OCI-LY1 (cell line): ENCODE measurements around the gene PBX1.

Source experiments
- EZH2 ChIP-seq: fragments of 200-600 bp; sonication (generic), shearing (Covaris generic); IDR thresholded peaks from 2 replicates; pipeline ENCODE4 v1.8.0; 2017; ENCODE audit warnings: borderline replicate concordance, mixed run types, mild to moderate bottlenecking, antibody characterized with exemption, low read length, moderate library complexity, mixed read lengths
- TF ChIP-seq, protein P1 (sequence below): fragments of 200-600 bp; sonication (generic), shearing (Covaris generic); IDR thresholded peaks from 2 replicates; pipeline ENCODE4 v1.5.1; 2017; ENCODE audit warnings: mild to moderate bottlenecking, antibody characterized with exemption, low read length, moderate library complexity, mixed read lengths

DNA sequence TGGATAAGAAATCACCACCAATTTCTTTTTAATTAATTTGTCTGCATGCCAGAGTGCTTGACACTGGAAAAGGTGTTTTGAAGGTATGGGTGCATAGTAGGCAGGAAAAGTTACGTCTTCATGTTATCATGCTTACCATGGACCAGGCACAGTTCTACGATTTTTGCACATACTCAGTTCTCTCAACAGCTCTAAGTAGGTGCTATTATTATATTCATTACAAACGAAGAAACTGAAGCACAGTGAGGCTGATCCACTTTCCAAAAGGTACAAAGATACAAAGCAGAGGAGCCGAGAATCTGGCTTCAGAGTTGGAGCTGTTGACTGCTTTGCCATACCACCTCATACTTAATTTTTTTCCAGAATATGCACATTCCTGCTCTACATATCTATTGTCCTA lies 306.4 kb downstream of the PBX1 start:
- TF ChIP-seq, protein P1, sequence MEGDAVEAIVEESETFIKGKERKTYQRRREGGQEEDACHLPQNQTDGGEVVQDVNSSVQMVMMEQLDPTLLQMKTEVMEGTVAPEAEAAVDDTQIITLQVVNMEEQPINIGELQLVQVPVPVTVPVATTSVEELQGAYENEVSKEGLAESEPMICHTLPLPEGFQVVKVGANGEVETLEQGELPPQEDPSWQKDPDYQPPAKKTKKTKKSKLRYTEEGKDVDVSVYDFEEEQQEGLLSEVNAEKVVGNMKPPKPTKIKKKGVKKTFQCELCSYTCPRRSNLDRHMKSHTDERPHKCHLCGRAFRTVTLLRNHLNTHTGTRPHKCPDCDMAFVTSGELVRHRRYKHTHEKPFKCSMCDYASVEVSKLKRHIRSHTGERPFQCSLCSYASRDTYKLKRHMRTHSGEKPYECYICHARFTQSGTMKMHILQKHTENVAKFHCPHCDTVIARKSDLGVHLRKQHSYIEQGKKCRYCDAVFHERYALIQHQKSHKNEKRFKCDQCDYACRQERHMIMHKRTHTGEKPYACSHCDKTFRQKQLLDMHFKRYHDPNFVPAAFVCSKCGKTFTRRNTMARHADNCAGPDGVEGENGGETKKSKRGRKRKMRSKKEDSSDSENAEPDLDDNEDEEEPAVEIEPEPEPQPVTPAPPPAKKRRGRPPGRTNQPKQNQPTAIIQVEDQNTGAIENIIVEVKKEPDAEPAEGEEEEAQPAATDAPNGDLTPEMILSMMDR, result no peak
- TF ChIP-seq EZH2, result no peak
